DND-41 (cell line): ENCODE data around the gene SIRT4.

ENCODE experiments used
- CTCF ChIP-seq: IDR thresholded peaks from 2 replicates; pipeline ENCODE4 v1.5.1; 2012; ENCODE audit warnings: borderline replicate concordance, low read length, moderate library complexity, mild to moderate bottlenecking; ENCODE audit not compliant: poor library complexity, severe bottlenecking; ENCODE audit errors: extremely low read depth
- EZH2 ChIP-seq: IDR thresholded peaks from 3 replicates; pipeline ENCODE4 v1.6.1; 2012; ENCODE audit warnings: borderline replicate concordance, low read depth, mild to moderate bottlenecking, moderate library complexity, low read length, inconsistent platforms; ENCODE audit not compliant: severe bottlenecking

GRCh38 chr12:120331390-120331789, 29.3 kb downstream of the SIRT4 start:
- TF ChIP-seq EZH2 (no peak), CTCF (no peak)
